ENCODE data around the gene CBFA2T3.

- TF ChIP-seq POLR2AphosphoS5 (IDR thresholded peaks at IDR 0.05; ENCODE audit: low read depth, low read length) (no peak), ATF3 (IDR thresholded peaks at IDR 0.05; ENCODE audit: insufficient read depth, low read depth, low read length) (no peak), POLR2A (IDR thresholded peaks at IDR 0.05; ENCODE audit: control extremely low read depth in 1 of 2, low read depth in 2 of 2, low read length in 2 of 2) (no peak), HDAC6 (IDR thresholded peaks at IDR 0.05; ENCODE audit: low read depth, low read length) (no peak), RFX5 (IDR thresholded peaks at IDR 0.05; ENCODE audit: borderline replicate concordance, low read depth, low read length) (no peak), EP300 (IDR thresholded peaks at IDR 0.05; ENCODE audit: borderline replicate concordance in 1 of 2, low read depth in 2 of 2, low read length in 2 of 2) (no peak), CTCF (IDR thresholded peaks at IDR 0.05; ENCODE audit: control extremely low read depth in 1 of 3, insufficient read depth in 1 of 3, low read depth in 1 of 3, low read length in 3 of 3) (no peak), TAF1 (IDR thresholded peaks at IDR 0.05; ENCODE audit: low read depth, low read length) (no peak), ZNF274 (IDR thresholded peaks at IDR 0.05; ENCODE audit: borderline replicate concordance, extremely low read depth, low read length) (no peak), NANOG (IDR thresholded peaks at IDR 0.05; ENCODE audit: insufficient read depth, low read depth, low read length, poor library complexity, severe bottlenecking) (no peak)
Measured at GRCh38 chr16:88978608-88979346, 1.8 kb upstream of the CBFA2T3 start.
